GM18861 (cell line): ENCODE data around the gene KCNQ5.
A peak's percentile ranks its signal among the peaks of the same experiment; 100 is the strongest.
"Not testable (repeated sequence)": the region's sequence is repeated elsewhere in the genome, so short reads cannot be mapped to it uniquely, and the experiment has no call there.

ENCODE experiments used
- ATAC-seq: cut with Tn5 transposase; IDR thresholded peaks from one replicate; pipeline ENCODE4 v1.9.1; 2021; ENCODE audit not compliant: unreplicated experiment

KCNQ5 gene

GRCh38 chr6:73231986-73232391 is 610.1 kb downstream of the KCNQ5 start:
- peak; percentile 93 for ATAC-seq

- ATAC-seq = no peak
Observed at GRCh38 chr6:73233048-73233447, 611.2 kb downstream of the KCNQ5 start.

- ATAC-seq = not testable (repeated sequence)
Observed at GRCh38 chr6:73233971-73234370, 612.1 kb downstream of the KCNQ5 start.

GRCh38 chr6:73234733-73235132 is 612.9 kb downstream of the KCNQ5 start:
- no peak for ATAC-seq

GRCh38 chr6:73236144-73236750 is 614.4 kb downstream of the KCNQ5 start:
- ATAC-seq = no peak

- no peak for ATAC-seq
Observed at GRCh38 chr6:73240730-73241129, 618.9 kb downstream of the KCNQ5 start.

- no peak for ATAC-seq
Observed at GRCh38 chr6:73242001-73242400, 620.1 kb downstream of the KCNQ5 start.
